Measurements from ENCODE around the gene OBI1.

DNA sequence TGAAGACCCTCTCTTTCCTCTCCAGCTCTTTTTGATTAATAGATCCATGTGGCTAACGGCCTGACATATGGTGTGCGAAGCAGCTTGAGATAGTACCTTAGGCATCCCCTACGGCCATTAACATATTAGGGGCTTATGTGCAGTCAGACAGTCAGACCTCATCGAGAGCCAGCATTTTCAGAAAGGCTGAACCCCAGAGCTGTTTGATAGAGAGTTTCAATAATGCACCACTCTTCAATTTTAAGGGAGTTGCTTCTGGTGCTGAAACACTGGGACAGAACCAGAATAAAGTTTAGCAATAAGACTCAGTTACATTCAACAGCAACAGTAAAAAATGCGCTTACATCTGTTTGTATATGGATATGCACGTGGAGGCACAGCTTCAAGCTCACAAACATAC lies 66.4 kb downstream of the OBI1 start:
- no peak for TF ChIP-seq EP300 (IDR thresholded peaks at IDR 0.05)
- no peak for TF ChIP-seq POLR2AphosphoS5 (IDR thresholded peaks at IDR 0.05)
- TF ChIP-seq CTCF (IDR thresholded peaks at IDR 0.05), result no peak
- no peak for TF ChIP-seq POLR2A (IDR thresholded peaks at IDR 0.05)
